Measurements from ENCODE around the gene AIFM1. TPM values are rescaled to one million over a fixed set of nuclear protein-coding genes. Genes with fewer than 3 reads are reported as not detected.

AIFM1 gene
- polyA plus RNA-seq, 1 experiment = 39.3 TPM

DNA sequence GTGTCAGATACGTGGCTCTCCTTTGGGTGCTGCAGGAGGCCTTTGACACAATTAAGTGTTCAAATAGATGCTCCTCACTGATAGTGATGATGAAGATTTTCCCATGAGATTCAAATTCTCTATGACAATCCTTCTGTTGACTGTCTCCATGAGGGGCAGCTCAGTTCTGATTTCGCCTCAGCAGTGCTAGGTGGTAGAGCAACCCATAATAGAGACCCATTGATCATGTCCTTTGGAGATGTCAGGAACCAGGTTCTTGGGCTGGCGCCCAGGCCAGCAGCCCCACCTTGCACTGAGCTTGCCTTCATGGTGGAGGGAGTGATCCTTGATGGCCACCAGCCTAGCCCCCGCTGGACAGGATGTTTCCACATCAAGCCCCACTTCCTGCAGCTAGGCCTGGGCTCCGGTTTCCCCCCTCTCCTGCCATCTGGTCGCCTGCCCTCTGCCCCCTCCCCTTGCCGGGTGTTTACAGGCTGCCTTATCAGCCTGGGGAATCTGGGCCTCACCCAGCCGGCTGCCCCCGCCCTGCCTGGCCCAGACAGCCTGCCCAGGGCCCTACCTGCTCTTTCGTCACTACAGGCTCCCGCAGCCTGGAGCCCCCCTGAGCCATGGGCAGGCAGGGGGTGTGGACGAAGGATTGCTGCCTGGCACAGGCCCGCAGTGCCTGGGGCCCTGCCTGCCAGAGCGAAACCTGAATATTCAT, 68.0 kb downstream of the AIFM1 start:
- Histone ChIP-seq H3K9me3 (ENCODE audit: control insufficient read depth, insufficient read depth, low read length) (no peaks in the 10 kb centered on the region), H3K4me3 (ENCODE audit: low read depth, low read length) (no peak overlapping the region), H3K27me3 (ENCODE audit: control insufficient read depth, insufficient read depth, low read length) (no peaks in the 10 kb centered on the region), H3K27ac (ENCODE audit: low read depth, low read length) (no peak overlapping the region)
- no peak for TF ChIP-seq CTCF (IDR thresholded peaks at IDR 0.05; ENCODE audit: low read depth, low read length)
- DNase-seq (ENCODE audit: low read depth, low spot score) = no peak
- ChIA-PET POLR2A (interaction anchor here (0.7 kb wide), 1 partner anchor 15 kb away, joined by 3 read pairs; no protein-coding TSS in a partner anchor), CTCF (interaction anchor here (0.7 kb wide), 1 partner anchor 37 kb away, joined by 3 read pairs; no protein-coding TSS in a partner anchor)

DNA sequence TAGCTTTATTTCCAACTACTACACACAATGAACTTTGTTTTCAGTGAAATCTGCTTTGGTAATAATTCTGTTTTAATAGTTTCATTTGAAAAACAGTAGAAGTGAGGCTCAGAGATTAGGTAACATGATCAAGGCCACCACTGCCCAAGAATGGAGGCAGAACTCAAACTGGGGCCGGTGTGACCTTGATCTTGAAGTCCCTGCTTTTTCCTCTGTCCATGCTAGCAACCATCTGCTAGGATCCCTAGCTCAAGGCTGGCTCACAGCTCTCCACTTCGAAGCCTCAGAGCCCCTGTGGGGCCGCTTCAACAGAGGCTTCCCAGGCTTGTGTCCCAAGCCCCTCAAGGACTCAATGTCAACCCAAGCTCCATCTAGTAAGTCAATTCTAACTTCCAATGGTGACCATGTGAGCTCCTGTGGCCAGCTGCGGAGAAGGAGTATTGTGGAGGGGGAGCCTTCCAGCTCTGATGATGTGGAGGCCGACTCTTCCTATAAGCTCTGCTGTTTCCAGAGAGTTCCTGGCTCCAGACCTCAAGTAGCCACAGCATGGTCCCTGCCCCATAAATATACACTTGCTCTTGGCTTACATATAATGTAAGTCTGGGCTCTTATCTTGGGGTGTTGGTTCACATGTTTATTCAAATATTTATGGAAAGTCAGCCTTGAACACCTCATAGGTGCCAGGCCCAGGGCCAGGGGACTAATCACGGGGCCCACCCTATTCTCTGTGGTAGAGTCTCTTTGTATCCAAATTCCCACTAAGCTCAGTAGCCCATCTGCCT, 70.2 kb downstream of the AIFM1 start:
- no peak for DNase-seq (ENCODE audit: low read depth, low spot score)
- H3K4me3 ChIP-seq (ENCODE audit: low read depth, low read length) = no peak overlapping the region
- H3K27me3 ChIP-seq (ENCODE audit: control insufficient read depth, insufficient read depth, low read length) = no peaks in the 10 kb centered on the region
- ChIA-PET CTCF (no interaction called here), POLR2A (no interaction called here)
- no peaks in the 10 kb centered on the region for H3K9me3 ChIP-seq (ENCODE audit: control insufficient read depth, insufficient read depth, low read length)
- no peak for TF ChIP-seq CTCF (IDR thresholded peaks at IDR 0.05; ENCODE audit: low read depth, low read length)
- no peak overlapping the region for H3K27ac ChIP-seq (ENCODE audit: low read depth, low read length)

- H3K9me3 ChIP-seq (ENCODE audit: control insufficient read depth, insufficient read depth, low read length) = no peaks in the 10 kb centered on the region
- H3K27me3 ChIP-seq (ENCODE audit: control insufficient read depth, insufficient read depth, low read length) = no peaks in the 10 kb centered on the region
- CTCF ChIA-PET = no interaction called here
- no peak for DNase-seq (ENCODE audit: low read depth, low spot score)
- POLR2A ChIA-PET = no interaction called here
- H3K27ac ChIP-seq (ENCODE audit: low read depth, low read length) = no peak overlapping the region
- no peak overlapping the region for H3K4me3 ChIP-seq (ENCODE audit: low read depth, low read length)
- no peak for TF ChIP-seq CTCF (IDR thresholded peaks at IDR 0.05; ENCODE audit: low read depth, low read length)
These were observed 70.9 kb downstream of the AIFM1 start for GRCh38 chrX:130094696-130095095.

DNA sequence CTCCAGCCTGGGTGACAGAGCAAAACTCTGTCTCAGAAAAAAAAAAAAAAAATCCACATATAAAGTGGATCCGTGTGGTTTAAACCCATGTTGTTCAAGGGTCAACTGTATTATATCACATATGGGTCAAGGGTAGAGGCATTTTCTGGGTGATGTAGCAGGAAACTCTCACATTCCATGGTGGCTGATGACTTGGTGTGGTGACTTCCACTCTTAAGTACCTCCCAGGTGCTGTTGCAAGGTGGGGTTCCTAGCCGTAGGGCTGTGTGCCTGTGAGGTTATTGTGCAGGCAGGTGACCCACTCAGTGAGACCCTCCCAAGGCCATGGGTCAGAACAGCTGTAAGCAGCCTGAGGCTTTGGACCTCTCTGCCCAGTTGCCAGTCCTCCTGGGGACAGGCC, 72.4 kb downstream of the AIFM1 start:
- no peaks in the 10 kb centered on the region for H3K9me3 ChIP-seq (ENCODE audit: control insufficient read depth, insufficient read depth, low read length)
- no peaks in the 10 kb centered on the region for H3K27me3 ChIP-seq (ENCODE audit: control insufficient read depth, insufficient read depth, low read length)
- DNase-seq (ENCODE audit: low read depth, low spot score) = no peak
- CTCF ChIA-PET = no interaction called here
- no peak overlapping the region for H3K27ac ChIP-seq (ENCODE audit: low read depth, low read length)
- no peak overlapping the region for H3K4me3 ChIP-seq (ENCODE audit: low read depth, low read length)
- TF ChIP-seq CTCF (IDR thresholded peaks at IDR 0.05; ENCODE audit: low read depth, low read length) = no peak
- POLR2A ChIA-PET = no interaction called here

- Histone ChIP-seq H3K9me3 (ENCODE audit: control insufficient read depth, insufficient read depth, low read length) (no peaks in the 10 kb centered on the region), H3K4me3 (ENCODE audit: low read depth, low read length) (no peak overlapping the region), H3K27me3 (ENCODE audit: control insufficient read depth, insufficient read depth, low read length) (no peaks in the 10 kb centered on the region), H3K27ac (ENCODE audit: low read depth, low read length) (no peak overlapping the region)
- ChIA-PET CTCF (no interaction called here), POLR2A (no interaction called here)
- no peak for TF ChIP-seq CTCF (IDR thresholded peaks at IDR 0.05; ENCODE audit: low read depth, low read length)
- no peak for DNase-seq (ENCODE audit: low read depth, low spot score)
These were observed 73.6 kb downstream of the AIFM1 start for GRCh38 chrX:130091980-130092522.

Data from AG04450 (cell line).